ENCODE data around the gene CCDC121.

DNA sequence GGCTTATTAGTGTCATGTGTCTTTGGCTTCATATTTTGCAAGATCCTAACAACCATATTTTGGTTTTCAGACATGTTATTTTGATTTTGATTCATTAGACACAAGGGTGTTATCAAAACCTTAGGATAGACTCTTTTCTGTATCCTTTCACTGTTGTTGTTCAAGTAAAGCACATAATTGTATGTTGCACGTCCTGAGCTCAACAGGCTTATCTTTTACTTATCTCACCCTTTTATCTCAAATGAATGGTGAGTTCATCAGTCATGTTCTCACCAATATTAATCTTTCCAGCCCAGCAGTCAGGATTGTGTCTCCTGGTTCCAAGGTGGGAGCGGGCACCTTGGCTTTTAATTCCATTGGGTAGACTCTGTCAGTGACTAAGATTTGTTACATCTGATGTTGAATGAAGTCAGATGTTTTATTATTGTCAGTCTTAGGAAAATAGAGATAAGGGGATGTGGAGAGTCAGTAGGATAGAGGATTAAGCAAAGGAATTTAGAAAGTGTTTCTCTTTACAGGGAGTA lies 12.0 kb upstream of the CCDC121 start:
- TF ChIP-seq, protein P1, sequence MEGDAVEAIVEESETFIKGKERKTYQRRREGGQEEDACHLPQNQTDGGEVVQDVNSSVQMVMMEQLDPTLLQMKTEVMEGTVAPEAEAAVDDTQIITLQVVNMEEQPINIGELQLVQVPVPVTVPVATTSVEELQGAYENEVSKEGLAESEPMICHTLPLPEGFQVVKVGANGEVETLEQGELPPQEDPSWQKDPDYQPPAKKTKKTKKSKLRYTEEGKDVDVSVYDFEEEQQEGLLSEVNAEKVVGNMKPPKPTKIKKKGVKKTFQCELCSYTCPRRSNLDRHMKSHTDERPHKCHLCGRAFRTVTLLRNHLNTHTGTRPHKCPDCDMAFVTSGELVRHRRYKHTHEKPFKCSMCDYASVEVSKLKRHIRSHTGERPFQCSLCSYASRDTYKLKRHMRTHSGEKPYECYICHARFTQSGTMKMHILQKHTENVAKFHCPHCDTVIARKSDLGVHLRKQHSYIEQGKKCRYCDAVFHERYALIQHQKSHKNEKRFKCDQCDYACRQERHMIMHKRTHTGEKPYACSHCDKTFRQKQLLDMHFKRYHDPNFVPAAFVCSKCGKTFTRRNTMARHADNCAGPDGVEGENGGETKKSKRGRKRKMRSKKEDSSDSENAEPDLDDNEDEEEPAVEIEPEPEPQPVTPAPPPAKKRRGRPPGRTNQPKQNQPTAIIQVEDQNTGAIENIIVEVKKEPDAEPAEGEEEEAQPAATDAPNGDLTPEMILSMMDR (conservative IDR thresholded peaks at IDR 0.05; ENCODE audit: low read depth, low read length) = no peak
- no peak for TF ChIP-seq EZH2 (IDR thresholded peaks at IDR 0.05; ENCODE audit: low read length, unreplicated experiment)
